GM18909 (cell line): ENCODE data around the gene MORN5.
"Not testable (repeated sequence)": the region's sequence is repeated elsewhere in the genome, so short reads cannot be mapped to it uniquely, and the experiment has no call there.

Source experiments
- ATAC-seq: cut with Tn5 transposase; IDR thresholded peaks from one replicate; pipeline ENCODE4 v1.9.1; 2021; ENCODE audit warnings: mild to moderate bottlenecking; ENCODE audit not compliant: unreplicated experiment, poor library complexity

The MORN5 gene

DNA sequence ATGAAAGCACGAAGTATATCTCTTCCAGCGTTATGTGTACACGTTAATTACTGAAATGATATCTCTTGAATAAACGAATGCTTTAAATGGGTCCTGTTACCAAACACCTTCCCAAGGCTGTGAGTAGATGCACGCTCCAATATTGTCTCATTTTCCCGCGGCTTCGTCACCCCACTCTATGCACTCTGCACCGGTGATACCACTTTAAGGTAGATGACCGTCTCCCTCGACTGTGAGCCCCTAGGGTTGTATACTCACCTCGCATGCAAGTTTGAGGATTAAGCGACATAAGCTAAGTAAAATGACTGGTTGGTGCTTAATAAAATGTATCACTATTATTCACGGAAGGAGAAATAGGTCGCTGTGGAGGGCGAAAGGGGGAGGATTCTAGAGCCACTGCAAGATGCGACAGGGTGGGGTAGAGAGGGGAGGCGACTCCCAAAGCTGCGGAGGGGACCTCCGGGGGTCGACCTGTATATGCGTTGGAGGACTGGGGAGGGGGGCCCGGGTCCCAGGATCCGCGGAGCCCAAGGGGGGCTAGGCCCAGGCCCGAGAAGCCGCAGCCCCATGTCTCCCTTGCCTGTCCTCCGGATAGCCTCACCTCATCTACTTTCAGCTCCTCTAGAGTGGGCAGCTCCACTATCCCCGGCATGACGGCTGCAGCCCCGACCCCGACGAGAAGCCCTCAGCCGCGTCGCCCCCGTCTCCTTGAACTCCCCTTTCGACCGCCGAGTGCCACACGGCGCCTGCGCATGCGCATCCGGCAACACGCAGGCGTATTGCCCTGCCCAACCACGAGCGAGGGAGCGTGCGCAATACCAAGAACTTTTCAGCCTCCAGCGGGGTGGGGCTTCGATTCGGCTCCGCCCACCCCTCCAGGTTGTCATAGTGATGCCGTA is at the start of gene MORN5, which contains the start of gene NDUFA8:
Gene MORN5, plus strand, starts transcription at position 883 of the 899 bp plus-strand sequence. CDS start 65 bp downstream, outside the sequence.
Gene NDUFA8, minus strand, starts transcription at position 754 of the 899 bp plus-strand sequence. Its CDS starts 102 bp downstream, at position 652.
- peak; percentile 92 for ATAC-seq

DNA sequence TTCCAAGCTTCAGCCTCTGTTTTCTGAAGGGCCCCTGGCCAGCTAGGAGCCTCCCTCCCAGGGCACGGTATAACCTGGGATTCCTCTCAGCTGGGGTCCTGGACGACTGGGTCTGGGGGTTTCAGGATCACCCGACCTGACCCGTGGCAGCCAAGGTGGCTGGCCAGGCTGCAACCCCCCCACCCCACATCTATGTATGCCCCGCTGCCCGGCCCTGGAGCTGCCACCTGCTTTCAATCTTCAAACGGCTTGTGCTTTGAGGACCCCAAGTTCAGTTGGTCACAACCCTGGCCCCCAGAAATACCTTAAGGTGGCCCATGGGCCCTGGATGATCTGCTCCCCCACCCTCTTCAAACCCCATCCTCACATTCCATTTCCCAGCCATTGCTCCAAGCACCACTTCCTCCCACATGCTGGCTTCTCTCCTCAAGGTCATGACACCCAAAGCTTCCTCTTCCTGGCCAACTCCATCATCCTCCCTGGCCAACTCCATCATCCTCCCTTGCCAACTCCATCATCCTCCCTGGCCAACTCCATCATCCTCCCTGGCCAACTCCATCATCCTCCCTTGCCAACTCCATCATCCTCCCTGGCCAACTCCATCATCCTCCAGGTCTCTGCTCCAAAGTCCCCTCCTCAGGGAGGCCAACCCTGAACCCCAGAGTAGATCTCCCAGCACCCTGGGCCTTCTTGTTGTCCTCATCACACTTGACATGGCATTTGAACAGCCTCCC is 49.4 kb upstream of the MORN5 start:
- no peak for ATAC-seq

DNA sequence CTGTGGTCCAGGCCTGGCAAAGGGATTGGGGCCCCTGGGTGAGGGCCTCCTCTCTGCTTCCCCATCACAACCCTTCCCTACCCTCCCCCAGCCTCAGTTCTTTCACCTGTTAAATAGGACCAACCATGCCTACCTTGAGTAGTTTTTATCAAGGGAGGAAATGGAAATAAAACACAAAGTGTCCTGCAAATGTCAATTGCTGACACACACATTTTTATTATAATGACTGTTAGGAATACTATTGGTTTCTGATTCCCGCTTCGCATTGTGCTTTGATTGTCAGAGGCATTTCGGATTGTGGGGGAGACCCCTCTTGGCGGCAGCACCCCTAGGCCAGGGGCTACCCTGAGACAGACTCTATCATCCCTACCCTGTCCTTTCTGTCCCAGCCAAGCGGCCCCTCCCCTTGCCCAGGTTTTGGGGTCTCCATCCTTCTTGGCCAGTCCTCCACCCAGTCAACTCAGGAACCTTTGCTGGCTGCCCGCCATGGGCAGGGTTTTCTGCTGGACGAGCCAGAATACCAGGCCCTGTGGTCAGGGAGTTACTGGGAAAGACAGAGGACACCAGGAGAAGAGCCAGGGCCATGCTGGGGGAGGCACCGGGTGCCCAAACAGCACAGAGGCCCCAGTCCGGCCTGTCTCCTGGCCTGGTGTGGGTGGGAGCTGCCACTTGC is 48.2 kb upstream of the MORN5 start:
- ATAC-seq: no peak

DNA sequence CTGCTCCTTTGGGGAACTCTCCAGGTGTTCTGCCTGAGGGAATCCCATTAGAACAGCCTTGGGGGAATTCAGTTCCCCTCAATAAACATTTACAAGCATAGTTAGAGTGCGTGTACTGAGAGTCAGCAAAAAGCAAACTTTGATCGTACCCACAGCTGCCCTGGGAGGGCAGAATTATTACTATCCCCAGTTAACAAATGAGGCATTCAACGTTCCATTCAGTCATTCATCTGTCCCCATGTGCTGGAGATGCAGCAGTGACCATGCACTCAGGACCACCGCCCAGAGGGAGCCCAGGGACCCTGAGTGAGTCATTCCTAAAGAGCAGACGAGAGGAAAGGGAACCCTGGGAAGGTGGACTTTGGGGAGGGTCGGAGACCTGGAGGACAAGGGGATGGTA is 47.5 kb upstream of the MORN5 start:
- ATAC-seq: no peak

DNA sequence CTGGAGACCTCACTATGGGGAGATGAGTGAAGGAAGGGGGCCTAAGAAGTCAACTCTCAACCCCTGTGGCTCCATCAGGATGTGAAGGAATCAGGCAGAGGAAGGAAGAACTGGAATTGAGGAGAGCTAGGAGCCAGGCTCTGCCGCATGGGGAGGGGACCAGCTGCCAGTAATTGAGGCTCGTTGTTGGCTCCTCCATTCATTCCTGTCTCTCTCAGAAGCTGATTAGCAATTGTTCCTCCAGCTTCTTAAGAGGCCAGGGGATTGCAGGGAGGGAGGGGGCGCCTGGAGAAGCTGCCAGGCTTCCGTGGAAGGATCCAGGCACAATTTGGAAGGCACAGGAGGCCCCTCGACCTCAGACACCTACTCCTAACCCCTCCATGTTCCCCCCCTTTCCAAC is 46.1 kb upstream of the MORN5 start:
- no peak for ATAC-seq

DNA sequence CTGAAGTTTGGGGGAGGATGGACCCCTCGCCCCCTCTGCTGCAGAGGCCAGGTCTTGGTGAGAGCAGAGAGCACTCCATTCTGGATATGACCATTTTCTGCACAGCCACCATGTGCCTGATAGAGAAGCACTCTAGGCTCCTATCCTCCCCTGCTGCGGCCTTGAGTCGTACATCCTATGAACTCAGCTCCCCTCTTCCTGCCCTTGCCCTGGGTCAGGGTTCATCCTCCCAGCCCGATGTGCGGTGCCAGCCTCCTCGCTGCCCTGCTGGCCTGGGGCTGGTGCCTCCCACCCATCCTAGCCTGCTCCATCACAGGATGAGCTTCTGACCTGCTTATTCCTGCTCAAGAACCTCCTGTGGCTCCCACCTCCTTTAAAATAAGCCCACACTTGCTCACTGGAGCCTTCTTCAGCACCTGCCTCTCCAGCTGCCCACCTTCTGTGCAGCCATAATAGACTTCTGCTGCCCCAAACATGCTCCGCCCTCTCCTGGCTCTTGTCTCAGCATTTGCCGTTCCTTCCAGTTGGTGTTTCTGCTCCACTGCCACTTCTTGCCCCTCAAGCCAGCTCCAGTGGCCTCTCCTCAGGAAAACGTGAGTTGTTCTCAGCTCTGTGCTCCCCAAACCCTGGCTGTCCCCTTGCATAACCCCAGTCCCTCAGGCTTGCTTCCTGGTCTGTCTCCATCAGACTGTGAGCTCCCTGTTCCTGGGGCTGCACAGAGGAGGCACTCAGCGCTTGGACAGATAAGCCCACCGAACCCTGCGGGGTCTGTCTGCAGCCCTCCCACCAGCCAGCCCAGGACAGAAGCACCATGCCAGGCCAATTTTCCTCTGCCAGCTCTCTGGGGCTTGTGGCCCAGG is 44.3 kb upstream of the MORN5 start:
- no peak for ATAC-seq

DNA sequence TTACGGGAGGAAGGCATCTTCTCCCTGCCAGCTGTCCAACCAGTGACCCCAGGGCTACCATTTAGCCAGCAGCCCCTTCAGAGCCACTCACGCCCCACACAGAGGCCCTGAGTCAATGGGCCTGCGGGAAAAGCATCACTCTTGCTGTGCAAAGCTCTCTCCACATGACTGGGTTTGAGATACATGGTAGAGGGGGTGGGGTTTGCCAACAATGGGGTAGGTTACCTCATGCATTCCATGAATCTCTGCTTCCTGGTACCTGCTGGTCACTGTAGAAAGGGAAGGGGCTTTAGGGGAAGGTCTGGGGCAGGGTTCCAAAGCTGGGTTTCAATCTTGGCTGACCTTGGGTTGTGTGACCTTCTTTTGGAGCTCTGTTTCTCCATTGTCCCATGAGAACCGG is 43.7 kb upstream of the MORN5 start:
- no peak for ATAC-seq

DNA sequence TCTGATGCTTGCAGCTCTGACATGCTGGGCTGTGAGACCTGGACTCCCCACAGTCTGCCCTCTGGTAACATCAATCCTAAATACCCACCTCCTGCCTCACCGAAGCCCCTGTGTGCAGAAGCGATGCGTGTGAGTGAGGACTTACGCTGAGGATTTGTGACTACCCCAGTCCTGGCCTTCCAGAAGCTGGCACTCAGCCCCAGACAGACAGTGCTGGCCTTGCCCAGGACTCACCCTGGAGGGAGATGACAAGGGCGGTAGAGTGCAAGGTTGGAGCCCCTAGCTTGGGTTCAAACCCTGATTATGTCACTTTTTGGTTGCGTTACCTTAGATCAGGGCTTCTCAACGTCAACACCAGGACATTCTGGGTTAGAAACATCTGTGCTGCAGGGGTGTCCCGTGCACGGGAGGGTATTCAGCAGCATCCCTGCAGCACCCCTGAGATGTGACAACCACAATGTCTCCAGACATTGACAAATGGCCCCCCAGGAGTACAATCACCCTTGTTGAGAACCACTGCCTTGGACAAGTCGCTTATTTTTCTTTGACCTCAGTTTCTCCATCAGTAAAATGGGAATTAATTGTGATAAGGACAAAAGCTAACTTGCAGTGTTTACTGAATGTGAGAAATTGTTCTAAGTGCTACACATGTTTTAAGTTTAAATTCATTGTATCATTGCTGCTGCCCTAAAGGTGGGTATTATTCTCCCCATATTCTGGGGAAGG is 43.1 kb upstream of the MORN5 start:
- ATAC-seq: no peak

DNA sequence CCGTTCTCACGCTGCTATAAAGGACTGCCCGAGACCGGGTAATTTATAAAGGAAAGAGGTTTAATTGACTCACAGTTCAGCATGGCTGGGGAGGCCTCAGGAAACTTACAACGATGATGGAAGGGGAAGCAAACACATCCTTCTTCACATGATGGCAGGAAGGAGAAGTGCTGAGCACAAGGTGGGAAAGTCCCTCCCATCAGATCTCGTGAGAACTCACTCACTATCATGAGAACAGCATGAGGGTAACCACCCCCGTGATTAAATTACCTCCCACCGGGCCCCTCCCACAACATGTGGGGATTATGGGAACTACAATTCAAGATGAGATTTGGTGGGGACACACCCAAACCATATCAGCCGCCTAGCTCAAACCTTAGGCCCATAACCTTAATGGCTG is 42.5 kb upstream of the MORN5 start:
- ATAC-seq: not testable (repeated sequence)

DNA sequence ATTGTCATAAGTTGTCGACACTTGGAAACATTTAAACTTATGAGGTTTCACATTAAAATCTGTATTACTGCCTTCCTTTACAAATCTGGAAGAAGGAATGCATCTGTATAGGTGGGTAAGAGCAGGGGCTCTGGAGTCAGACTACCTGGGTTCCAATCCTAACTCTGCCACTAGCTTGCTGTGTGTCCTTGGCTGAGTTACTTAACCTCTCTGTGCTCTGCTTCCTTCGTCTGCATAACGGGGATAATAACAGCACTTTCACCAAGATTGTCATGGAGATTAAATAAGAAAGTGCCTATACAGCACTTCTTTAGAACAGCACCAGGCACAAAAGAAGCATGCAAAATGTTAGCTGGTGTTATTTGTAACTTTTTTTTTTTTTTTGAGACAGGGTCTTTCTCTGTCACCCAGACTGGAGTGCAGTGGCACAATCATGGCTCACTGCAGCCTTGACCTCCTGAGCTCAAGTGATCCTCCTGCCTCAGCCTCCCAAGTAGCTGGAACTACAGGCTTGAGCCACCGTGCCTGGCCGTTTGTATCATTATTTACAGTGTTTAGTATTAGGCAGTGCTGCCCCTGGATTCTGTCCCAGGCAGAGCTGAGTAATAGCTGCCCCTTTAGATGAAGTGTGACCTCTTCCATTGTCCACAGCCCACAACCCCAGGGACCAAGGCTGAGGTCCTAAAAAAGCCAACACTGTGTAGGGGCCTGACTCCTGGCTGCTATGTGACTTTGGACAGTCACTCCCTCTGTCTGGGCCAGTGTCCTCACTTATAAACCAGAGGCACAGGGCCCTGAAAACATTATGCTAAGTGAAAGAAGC is 41.2 kb upstream of the MORN5 start:
- no peak for ATAC-seq

DNA sequence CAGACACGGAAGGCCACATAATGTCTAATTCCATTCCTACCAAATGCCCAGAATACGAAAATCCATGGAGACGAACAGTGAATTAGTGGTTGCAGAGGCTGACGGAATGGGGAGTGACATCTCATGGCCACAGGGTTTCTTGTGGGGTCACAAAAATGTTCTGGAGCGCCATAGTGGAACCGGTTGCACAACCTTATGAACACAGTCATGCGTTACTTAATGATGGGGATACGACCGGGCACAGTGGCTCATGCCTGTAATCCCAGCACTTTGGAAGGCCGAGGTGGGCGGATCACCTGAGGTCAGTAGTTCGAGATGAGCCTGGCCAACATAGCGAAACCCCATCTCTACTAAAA is 40.6 kb upstream of the MORN5 start:
- no peak for ATAC-seq

DNA sequence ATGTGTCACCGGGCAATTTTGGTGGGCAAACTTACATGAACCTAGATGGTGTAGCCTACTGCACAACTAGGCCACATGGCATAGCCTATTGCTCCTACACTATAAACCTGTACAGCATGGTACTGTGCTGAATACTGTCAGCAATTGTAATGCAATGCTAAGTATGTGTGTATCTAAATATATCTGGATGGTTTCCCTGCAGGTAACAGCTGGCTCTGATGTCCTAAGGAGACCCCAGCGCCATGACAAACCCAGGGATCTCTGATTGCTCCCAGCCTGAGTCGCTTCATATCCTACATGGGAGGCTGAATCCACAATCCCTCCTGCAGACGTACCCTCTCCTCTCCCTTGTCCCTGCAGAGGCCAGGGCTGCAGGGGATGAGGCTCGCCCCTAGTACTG is 40.0 kb upstream of the MORN5 start:
- no peak for ATAC-seq

DNA sequence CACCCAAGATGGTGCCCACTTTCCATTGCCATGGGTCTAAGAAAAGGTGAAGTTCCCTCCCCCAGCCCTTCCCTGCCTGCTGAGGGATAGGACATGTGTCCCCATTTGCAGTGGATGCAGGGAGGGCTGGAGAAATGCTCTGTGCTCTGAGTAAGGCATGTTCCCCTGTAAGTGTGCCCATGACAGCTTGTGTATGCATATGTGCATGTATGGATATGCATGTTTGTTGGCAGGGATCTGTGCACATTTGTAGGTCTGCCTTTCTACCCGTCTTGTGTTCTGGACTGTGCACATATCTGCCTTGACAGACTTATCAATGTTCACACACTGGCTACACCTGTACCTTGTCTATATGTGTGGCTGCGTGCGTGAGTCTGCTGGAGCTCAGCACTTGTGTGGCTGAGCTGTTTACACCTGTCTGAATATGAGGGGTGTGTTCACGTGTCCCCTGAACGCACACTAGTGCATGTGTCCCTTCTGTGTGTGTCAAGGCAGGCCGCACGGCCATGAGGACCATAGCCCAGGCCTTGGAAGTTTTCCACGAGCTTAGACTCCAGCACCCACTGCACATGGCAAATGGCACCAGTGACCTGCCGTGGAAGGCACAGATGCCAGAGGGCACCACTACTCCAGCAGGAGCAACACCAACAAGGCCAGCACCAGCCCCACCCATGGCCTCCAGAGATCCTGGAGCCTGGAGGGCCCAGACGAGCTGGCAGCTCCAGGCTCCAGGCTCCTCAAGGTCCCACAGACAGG is 39.2 kb upstream of the MORN5 start:
- no peak for ATAC-seq

DNA sequence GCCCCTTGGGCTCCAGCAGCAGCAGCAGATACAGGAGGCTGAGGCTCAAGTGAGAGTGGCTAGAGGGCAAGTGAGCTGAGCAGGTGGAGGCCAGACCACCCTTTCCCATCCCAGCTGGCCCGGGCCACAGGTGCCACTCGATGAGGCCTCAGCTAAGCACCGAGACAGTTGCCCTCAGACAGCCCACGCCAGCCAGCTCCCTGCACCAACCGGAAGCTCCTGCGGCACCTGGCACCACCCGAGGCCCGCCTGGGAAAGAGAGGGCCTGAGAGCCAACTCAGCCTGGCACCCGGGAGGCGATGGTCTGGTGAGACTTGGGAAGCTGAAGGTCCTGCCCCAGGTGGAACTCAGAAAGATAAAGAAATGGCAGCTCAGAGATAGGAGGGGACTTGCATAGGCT is 38.3 kb upstream of the MORN5 start:
- ATAC-seq: no peak

DNA sequence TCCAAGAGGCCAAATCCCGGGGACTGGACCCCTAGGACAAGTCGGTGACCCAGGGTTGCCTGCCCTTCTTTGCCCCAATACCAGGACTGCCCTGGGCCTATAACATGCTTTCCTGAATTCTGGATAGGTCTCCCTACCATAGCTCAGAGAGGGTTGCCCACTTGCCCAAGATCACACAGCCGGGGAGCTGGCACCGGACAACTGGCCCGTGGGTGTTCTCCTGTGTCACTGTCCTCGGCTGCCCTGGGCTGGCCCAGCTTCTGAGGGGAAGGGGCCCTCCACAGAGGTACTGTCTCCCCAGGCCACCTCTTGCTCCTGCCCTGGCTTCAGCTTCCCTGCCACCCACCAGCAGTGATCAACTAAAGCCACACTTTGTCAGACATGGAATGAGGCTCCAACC is 37.8 kb upstream of the MORN5 start:
- ATAC-seq: no peak

DNA sequence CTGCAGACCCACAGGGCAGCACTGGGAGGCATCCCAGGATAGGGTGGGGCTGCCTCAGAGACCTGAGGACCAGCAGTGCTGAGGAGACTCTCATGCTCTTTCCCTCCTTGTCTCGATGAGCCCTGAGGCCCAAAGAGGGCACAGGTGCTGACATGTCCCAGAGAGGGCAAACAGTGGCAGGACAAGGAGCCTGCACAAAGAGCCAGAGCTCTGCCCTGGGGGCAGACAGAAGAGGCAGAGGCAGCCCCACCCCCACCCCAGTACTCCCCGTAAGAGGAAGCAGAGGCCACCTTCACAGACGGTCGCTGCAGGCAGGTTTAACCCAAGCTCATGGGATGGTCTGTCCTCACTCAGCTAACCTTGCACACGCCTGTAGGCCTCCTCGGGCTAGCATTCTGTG is 37.2 kb upstream of the MORN5 start:
- no peak for ATAC-seq

DNA sequence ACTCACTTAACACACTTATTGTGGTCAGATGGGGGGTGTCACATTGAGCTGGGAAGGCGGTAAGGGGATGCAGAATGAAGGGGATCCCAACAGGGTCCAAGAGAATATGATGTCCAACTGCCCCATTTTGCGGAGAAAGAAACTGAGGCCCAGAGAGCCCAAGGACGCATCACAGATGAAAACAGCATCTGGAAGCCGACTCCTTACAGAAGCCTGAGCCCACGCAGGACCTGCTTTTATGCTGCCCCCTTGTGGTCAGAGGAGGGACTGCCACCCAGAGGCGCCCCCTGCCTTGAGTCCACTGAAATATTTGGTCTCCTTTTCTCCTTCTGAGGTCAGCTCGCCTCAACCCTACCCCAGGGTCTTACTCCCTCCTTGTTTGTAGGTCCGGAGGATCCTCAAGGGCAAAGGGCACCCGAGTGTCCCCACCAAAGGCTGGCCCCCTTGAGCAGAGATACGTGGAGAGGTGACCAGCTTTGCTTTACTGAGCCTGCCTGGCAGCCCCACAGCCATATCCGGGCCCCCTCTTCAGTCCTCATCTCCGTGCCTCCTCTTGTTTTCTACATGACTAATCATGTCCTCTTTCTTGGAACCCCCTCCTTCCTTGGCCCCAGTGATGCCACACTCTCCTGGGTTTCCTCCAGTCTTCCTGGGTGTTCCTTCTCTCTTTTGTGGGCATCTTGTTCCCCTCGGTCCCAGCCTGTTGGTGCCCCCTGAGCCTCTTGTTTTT is 36.6 kb upstream of the MORN5 start:
- ATAC-seq: peak; percentile 50
